Nucleus accumbens (tissue), 56 donors: Measurements from ENCODE around the gene LECT2.

Experiments used
- DNase-seq, 56 donors: peaks; one replicate each; lab custom pipeline; 2025; lab: John Stamatoyannopoulos, UW

Gene LECT2

GRCh38 chr5:135979510-135979909 is 24.7 kb upstream of the LECT2 start:
- no peak for DNase-seq

GRCh38 chr5:135978993-135979392 is 24.2 kb upstream of the LECT2 start:
- DNase-seq, result no peak

GRCh38 chr5:135978212-135978631 is 23.4 kb upstream of the LECT2 start:
- no peak for DNase-seq

GRCh38 chr5:135977375-135977928 is 22.7 kb upstream of the LECT2 start:
- DNase-seq, result peak in 31 of 56 donors; percentile 1 to 71 (median 13)

GRCh38 chr5:135976216-135976615 is 21.4 kb upstream of the LECT2 start:
- DNase-seq, result no peak

GRCh38 chr5:135975122-135975521 is 20.3 kb upstream of the LECT2 start:
- DNase-seq, result no peak

- DNase-seq, result no peak
Observed at GRCh38 chr5:135974021-135974600, 19.3 kb upstream of the LECT2 start.

- no peak for DNase-seq
Observed at GRCh38 chr5:135973323-135974020, 18.7 kb upstream of the LECT2 start.

- DNase-seq, result no peak
Observed at GRCh38 chr5:135971701-135972100, 16.9 kb upstream of the LECT2 start.

- no peak for DNase-seq
Observed at GRCh38 chr5:135966790-135967189, 12.0 kb upstream of the LECT2 start.

GRCh38 chr5:135966165-135966564 is 11.4 kb upstream of the LECT2 start:
- DNase-seq, result no peak

- DNase-seq, result no peak
Observed at GRCh38 chr5:135965504-135965903, 10.7 kb upstream of the LECT2 start.

GRCh38 chr5:135964670-135965320 is 10.0 kb upstream of the LECT2 start:
- no peak for DNase-seq

- no peak for DNase-seq
Observed at GRCh38 chr5:135955525-135955924, 742 bp upstream of the LECT2 start.

- DNase-seq, result no peak
Observed at GRCh38 chr5:135953850-135954249, 933 bp downstream of the LECT2 start.

GRCh38 chr5:135952683-135953082 is 2.1 kb downstream of the LECT2 start:
- no peak for DNase-seq

- DNase-seq, result no peak
Observed at GRCh38 chr5:135951807-135952206, 3.0 kb downstream of the LECT2 start.

- no peak for DNase-seq
Observed at GRCh38 chr5:135951257-135951656, 3.5 kb downstream of the LECT2 start.

GRCh38 chr5:135950611-135951010 is 4.2 kb downstream of the LECT2 start:
- no peak for DNase-seq

GRCh38 chr5:135944967-135945560 is 9.7 kb downstream of the LECT2 start:
- DNase-seq, result peak in 16 of 56 donors; percentile 0 to 61 (median 13)

- DNase-seq, result no peak
Observed at GRCh38 chr5:135944564-135944963, 10.2 kb downstream of the LECT2 start.
